H1 (cell line): Measurements from ENCODE around the gene DYTN. TPM values are rescaled to one million over a fixed set of nuclear protein-coding genes. Genes with fewer than 3 reads are reported as not detected.

ENCODE experiments used
- polyA plus RNA-seq, 7 experiments: library from polyadenylated mRNA; depleted of rRNA in 3 of 7; stranded (reverse) in 5 of 7; unstranded in 2 of 7; fragments of >200 nt in 5 of 7; fragments of 200-250 nt in 2 of 7; gene quantifications; 1 replicate in 5 of 7; 2 replicates in 1 of 7; 4 replicates in 1 of 7; pipeline versions ENCODE4 v1.2.1 to v1.2.3, GENCODE V29; 2011 to 2013; ENCODE audit warnings: missing spikeins in 2 of 7, mixed read lengths in 2 of 7
- small RNA-seq: library from polyadenylated mRNA; stranded (forward); fragments of <200 nt; extraction: miRNeasy Mini kit (QIAGEN cat#:217004); gene quantifications from one replicate; pipeline ENCODE3, GENCODE V24; 2013; ENCODE audit not compliant: insufficient read depth
- total RNA-seq: library from RNA; stranded (reverse); fragmentation: NEBNext Ultra II Directional; extraction: Animal tissue kit (Norgen Biotek cat#: 25700); gene quantifications from 2 replicates; pipeline ENCODE4 v1.2.1, GENCODE V29; 2021

The DYTN gene
- total and polyA plus RNA-seq, 2 of the 8 experiments (the other 6 are each of a cell fraction or from before 2014, with no cell fraction given): not detected

Small RNA genes within 50 kb of the gene (small RNA-seq; reads per million reads assigned to genes)
- not detected for gene RF00019

Other genes starting within 250 kb of the DYTN start
- not detected in 2 replicates for gene FAM237A, start 75.9 kb downstream of the DYTN start, total RNA-seq
- not detected in 2 replicates for gene FAM237A, start 75.9 kb downstream of the DYTN start, polyA plus RNA-seq (2011; rRNA removed)
- 2.1 and 2.7 TPM in 2 replicates for gene MDH1B, start 46.9 kb upstream of the DYTN start, total RNA-seq
- 0.89 and 1.5 TPM in 2 replicates for gene MDH1B, start 46.9 kb upstream of the DYTN start, polyA plus RNA-seq (2011; rRNA removed)
- gene FASTKD2, start 47.2 kb upstream of the DYTN start, total RNA-seq: 37.9 and 38.5 TPM in 2 replicates
- gene FASTKD2, start 47.2 kb upstream of the DYTN start, polyA plus RNA-seq (2011; rRNA removed): 19.9 and 35.7 TPM in 2 replicates
- gene CPO, start 221.1 kb upstream of the DYTN start, total RNA-seq: 1.3 and 1.9 TPM in 2 replicates
- gene CPO, start 221.1 kb upstream of the DYTN start, polyA plus RNA-seq (2011; rRNA removed): 0.50 and 1.3 TPM in 2 replicates